HG02938 (cell line): ENCODE measurements around the gene MBD5.

Experiments
- ATAC-seq: cut with Tn5 transposase; IDR thresholded peaks from one replicate; pipeline ENCODE4 v1.9.1; 2021; ENCODE audit warnings: mild to moderate bottlenecking, moderate library complexity; ENCODE audit not compliant: unreplicated experiment

The MBD5 gene

DNA sequence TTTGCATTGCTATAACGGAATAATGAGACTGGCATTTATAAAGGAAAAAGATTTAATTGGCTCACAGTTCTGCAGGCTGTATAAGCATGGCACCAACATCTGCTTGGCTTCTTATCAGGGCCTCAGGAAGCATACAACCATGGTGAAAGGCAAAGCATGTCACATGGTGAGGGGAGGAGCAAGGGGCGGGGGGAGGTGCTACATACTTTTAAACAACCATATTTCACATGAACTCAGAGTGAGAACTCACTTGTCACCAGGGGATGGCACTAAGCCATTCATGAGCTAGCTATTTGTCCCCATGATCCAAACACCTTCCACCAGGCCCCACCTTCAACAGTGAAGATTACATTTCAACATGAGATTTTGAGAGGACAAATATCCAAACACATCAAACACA is 188.7 kb downstream of the MBD5 start:
- ATAC-seq: no peak

DNA sequence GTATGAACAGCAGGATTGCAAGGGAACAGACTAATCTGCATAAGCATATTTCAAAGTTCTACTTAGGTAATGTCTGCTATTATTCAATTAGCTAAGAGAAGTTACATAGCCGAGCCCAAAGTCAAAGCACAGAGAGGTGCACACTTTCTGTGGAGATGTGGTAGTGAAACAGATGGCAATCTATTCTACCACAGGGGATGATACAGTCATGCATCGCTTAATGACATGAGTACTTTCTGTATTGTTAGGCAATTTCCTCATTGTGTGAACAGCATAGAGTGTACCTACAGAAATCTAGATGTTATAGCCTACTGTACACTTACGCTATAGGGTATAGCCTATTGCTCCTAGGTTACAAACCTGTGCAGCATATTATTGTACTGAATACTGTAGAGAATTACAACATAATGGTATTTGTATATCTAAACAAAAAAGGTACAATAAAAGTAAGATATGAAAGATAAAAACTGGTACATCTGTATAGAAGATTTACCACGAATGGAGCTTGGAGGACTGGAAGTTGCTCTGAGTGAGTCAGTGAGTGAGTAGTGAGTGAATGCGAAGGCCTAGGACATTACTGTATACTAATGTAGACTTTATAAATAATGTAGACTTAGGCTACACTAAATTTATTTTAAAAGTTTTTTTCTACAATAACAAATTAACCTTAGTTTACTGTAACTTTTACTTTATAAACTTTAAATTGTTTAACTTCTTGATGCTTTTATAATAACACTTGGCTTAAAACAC is 197.6 kb downstream of the MBD5 start:
- ATAC-seq: no peak

DNA sequence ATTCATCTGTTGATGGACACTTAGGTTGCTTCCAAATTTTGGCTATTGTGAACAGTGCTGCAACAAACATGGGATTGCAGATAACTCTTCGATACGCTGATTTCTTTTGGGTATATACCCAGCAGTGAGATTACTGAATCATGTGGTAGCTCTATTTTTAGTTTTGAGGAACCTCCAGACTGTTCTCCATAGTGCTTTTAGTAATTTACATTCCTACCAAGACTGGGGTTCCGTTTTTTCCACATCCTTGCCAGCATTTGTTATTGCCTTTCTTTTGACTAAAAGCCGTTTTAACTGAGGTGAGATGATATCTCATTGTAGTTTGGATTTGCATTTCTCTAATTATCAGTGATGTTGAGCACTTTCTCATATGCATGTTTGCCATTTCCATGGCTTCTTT is 200.3 kb downstream of the MBD5 start:
- ATAC-seq: no peak

DNA sequence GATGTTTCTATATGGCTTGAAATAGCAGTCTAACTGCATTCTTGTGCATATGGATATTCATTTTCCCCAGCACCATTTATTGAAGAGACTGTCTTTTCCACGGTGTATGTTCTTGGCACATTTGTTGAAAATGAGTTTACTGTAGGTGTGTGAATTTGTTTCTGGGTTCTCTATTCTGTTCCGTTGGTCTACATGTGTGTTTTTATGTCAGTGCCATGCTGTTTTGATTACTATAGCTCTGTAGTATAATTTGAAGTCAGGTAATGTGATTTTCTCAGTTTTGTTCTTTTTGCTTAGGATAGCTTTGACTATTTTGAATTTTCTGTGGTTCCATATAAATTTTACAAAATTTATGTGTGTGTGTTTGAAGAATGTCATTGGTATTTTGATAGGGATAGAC is 201.0 kb downstream of the MBD5 start:
- ATAC-seq: no peak

DNA sequence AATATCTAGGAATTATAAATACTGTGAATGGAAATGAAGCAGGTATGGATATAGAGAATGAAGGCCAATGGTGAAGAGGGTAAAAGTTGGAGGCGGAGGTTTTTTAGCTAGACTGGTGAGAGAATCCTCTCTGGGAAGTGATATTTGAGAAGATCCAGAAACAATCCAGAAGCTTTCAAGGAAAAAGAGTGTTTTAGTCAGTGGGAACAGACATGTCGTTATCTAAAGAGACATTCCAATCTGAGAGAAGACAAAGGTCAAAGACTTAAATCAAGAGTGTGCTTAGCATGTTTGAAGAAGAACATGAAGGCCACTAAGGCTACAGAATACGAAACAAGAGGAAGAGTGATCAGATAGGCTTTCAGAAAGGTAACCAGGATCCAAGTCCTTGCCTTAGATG is 211.0 kb downstream of the MBD5 start:
- ATAC-seq: no peak

DNA sequence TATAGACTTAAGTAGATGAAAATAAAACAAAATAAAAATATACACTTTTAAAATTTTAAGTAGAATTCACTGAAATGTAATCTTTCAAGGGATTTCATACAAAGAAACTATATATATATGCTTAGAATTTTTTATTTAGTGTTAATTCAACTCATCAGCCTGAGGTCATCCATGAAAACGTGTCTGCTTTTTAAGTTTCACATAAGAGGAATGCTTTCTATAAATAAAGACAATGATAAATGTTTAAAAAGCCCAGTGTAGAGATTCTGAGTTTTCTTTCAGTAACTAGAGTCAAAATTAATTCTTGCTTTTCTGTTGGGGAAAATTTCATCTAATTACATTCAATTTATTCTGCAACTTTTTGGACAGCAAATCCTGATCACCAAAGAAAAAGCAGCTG is 213.3 kb downstream of the MBD5 start:
- no peak for ATAC-seq

DNA sequence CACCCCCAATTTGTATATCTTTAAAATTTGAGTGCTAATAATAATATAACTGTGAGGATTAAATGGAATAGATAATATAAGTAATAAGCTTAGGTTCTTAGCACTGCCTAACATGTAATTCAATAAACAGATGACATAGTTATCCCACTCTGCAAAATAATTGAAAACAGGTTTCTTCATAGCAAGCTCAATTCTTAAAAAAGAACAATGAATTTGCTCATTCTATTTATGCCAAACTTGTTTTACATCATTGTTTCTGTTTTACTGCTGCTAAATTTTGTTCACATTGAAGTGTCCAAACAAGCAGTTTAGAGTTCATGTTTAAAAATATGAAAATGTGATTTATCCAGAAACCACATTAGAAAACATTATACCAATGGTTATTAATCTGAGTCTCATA is 217.0 kb downstream of the MBD5 start:
- ATAC-seq: no peak

DNA sequence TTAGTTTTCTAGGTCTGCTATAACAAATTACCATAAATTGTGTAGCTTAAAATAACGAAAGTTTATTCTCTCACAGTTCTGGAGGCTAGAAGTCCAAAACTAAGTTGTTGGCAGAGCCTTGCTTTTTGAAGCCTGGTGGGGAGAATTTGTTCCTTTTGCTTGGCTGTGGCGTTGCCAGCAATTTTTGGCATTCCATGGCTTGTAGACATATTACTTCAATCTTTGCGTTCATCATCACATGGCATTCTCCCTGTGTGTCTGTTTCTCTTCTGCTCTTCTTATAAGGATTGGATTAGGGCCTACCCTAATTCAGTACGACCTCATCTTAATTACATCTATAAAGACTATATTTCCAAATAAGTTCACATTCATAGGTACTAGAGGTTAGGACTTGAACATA is 217.7 kb downstream of the MBD5 start:
- ATAC-seq: no peak

DNA sequence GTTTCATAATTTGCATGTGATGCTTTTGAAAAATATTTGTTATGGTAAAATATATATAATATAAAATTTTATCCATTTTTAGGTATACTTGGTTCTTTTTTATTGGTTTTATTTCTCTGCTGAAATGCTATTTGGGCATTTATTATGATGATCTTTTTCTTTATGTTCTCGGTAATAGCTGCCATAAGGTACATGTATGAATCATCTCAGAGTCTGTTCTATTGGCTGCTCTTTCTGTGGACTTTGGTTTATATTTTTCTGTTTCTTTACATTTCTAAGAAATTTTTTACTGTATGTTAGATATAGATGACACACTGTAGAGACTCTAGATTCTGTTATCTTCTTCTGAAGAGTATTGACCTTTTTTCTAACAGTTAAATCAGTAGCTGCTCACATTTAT is 219.9 kb downstream of the MBD5 start:
- ATAC-seq: no peak

DNA sequence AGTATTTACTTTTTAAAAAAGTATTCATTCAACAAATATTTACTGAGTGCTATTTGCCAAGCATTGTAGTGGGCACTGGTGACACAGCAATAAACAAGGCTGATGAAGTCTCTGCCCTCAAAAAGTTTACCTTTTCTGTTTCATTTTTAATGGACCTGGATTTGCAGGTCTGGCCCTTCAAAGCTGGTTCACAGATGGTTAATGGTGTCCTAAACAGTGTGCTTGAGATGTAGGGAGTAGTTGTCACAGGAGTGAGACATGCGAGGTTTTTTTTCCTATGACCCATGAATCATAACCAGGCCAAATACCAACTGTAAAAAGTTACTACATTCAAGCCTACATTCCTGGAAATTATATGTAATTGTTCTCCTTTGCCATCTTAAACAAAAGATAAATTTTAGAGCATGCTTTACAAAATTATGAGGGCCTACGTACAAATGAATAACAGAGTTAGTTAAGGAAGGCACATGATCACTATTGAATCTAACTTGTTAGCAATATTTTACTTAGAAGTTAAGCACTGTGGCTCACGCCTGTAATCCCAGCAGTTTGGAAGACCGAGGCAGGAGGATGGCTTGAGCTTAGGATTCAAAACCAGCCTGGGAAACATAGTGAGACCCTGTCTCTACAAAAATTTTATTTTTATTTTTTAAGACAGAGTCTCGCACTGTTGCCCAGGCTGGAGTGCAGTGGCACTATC is 223.9 kb downstream of the MBD5 start:
- no peak for ATAC-seq

DNA sequence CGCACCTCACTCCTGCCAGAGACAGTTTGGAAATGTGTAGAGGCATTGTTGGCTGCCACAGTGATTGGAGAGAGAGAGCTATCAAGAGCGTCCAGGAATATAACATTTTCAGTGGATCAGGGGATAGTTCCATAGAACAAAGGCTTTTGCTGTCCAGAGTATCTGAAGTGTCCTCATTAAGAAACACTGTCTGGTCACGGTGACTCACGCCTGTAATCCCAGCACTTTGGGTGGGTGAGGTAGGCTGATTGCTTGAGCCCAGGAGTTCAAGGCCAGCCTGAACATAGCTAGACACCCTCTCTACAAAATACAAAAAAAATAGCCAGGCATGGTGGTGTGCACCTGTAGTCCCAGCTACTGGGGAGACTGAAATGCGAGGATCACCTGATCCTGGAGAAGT is 231.1 kb downstream of the MBD5 start:
- no peak for ATAC-seq

DNA sequence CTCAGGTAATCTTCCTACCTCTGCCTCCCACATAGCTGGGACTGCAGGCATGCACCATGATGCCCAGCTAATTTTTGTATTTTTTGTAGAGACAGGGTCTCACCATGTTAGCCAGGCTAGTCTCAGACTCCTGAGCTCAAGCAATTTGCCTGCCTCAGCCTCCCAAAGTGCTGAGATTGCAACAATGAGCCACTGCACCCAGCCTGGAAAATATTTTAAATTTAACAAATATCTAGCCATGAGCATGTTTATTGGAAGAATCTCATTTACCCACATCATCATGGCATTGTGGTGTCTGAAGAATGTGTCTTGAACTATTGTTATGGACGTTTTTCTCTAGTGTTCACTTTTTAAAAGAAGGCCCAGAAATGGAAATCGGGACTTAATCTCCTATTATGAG is 231.8 kb downstream of the MBD5 start:
- ATAC-seq: no peak

DNA sequence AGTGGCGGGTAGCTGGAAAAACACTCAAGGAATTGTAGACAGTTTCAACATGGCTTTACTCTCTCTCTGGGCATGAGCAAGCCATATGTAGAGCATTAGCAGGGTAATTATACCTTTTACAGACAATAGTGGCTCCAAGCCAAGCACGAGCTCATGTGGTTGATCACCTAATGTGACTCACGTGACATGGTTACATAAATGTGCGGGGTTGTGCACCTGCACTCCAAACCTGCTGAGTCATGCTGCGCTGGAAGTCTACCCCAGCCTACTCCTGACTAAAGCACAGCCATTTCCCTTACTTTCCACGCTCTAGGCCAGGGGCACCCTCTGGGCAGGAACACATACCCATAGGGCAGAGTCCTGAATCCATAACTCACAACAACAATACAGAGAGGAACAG is 232.8 kb downstream of the MBD5 start:
- ATAC-seq: no peak

DNA sequence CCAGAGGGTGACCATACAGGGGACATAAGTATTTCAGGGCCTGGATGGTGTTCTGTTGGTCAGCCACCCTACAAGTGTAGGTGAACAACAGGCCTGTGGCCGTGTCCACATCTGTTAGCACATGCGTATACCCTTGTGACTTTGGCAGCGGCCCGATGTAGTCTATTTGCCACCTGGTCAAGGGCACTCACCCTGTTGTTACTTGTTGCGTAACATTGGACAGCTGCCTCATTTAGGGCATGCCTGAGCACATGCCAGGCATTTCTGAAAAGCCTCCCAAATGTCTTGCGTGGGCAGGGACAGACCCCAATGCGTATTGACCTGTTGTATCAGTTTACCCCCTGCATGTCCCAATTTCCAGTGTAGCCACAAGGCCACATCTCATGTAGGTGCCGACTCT is 235.0 kb downstream of the MBD5 start:
- ATAC-seq: no peak

DNA sequence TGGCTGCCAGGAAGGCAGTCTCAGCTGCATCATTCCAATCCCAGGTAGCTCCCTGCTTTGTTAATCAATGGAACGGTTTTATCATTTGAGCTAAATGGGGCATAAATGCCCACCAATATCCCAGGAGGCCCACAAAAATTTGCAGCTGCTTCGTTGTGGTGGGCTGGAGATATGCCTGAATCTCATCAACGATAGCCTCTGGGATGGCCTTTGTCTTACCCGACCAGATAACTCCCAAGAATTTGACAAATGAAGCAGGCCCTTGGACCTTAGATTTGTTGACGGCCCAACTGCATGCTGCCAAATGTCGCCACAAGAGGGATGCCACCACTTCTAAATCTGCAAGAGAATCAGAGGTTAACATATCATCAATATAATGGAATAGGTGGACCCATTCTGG is 236.4 kb downstream of the MBD5 start:
- no peak for ATAC-seq

DNA sequence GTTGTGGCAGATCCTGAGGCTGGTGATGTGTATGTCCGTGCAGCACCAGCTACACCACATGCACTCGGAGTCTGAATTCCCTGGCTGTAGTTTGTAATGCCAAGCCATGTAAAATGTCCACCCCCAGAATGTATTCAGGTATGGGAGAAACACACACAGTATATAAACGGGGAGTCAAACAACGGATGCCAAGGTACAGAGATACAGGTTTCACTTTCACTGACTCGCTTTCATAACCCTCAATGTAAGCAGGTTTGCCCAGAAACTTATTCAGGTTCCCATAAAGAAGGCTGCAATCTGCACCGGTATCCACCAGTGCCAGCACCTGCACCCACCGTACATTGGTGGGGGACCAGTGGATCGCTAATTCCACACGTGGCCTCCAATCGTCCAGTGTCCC is 237.2 kb downstream of the MBD5 start:
- ATAC-seq: no peak

DNA sequence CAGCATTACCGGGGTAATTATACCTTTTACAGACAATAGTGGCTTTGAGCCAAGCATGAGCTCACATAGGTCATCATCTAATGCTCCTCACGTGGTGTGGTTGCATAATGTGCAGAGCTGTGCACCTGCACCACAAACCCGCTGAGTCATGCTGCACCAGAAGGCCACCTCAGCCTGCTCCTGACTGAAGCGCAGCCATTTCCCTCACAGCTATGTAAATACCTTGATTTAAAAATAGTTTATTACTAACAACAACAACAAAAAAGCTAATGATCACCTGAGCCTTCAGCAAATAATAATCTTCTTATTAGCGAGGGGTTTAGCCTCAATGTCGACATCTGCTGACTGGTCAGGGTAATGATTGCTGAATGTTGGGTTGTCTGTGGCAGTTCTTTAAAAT is 238.8 kb downstream of the MBD5 start:
- no peak for ATAC-seq

DNA sequence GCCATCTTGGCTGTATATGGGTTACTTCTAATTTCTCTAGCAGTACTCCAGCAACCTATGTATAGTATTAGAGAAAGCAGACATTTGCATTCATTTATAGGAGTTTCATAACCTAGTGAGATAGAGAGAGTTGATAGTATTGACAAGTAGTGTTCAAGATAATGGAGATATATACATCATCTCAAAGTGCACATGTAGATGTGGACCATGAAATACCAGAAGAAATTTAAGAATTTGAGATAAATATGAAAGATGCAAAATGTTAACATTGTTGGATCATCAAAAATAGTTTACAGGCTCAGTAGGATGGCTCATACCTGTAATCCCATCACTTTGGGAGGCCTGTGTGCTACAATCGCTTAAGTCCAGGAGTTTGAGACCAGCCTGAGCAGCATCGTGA is 243.0 kb downstream of the MBD5 start:
- no peak for ATAC-seq

DNA sequence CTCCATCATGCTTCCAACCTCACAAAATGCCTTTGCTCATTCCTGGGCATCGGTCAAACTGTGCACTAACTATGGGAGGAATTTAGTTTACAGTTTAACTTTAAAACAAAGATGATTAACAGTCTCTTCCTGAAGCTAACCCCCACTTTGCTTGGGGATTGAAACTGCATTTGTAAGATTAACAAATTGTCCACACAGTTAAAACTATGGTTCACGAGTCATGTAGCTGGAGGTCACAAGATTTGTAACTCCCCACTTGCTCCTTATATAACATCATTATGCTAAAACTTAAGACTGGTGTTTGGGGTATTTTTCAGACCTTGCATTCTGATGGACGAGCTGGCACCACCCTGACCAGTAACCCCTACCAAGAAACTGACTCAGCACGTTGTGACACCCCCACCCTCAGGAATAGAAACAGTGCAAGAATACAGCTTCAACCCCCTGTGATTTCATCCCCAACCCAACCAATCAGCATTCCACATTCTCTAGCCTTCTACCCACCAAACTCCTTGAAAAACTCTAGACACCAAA is 252.3 kb downstream of the MBD5 start:
- no peak for ATAC-seq

DNA sequence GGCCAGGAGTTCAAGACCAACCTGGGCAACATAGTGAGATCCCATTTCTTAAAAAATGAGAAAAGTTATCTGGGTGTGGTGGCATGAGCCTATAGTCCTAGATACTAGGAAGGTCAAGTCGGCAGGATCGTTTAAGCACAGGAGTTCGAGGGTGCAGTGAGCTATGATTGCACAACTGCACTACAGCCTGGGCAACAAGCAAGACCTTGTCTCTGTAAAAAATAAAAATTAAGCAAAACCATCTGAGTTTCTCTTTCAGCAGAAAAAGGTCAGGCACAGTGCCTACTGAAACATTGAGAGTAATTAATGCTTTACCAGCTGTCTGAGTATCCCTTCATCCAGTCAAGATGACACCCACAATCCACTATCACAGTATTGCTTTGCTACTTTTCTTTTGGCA is 258.3 kb downstream of the MBD5 start:
- ATAC-seq: no peak

DNA sequence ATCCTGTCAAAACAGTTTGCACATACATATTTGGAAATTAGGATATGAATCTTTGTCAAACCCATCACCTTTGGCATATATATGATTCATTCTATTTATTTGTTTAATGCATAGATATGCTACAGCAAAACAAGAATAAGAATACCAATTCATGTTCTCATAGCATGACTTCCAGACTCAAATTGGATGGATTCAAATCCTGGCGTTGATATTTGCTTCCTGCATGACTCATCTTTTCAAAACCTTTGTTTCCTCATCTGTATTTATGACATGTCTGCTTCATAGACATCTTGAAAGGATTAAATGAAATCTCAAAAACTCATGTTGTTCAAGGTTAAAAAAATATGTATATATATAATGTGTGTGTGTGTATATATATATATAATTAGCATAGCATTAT is 261.3 kb downstream of the MBD5 start:
- ATAC-seq: no peak

DNA sequence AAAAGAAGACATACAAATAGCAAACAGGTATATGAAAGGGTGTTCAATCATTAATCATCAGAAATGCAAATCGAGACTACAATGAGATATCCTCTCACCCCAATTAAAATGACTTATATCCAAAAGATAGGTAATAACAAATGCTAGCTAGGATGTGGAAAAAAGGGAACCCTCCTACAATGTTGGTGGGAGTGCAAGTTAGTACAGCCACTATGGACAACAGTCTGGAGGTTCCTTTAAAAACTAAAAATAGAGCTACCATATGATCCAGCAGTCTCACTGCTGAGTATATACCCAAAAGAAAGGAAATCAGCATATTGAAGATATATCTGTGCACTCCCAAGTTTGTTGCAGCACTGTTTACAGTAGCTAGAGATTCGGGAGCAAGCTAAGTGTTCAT is 271.5 kb downstream of the MBD5 start:
- no peak for ATAC-seq

DNA sequence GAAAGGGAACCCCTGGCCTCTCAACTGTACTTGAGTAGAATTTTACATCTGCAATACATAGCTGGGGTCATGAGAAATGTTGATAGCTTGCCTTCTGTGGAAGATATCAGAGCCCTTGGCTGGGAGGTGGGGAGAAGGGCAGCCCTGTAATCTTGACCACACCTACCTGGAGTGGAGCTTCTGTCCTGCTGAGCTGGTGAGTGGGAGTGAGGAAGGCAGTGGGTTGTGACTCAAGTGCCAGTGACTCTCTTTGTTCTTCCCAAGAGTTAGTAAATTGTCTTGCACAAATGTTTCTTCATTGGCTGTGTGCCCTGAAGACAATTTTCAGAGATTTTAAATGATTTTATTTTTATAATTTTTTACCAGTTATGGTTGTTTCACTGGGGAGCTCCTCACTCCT is 277.3 kb downstream of the MBD5 start:
- no peak for ATAC-seq
